DMS79 treated with DMSO at 0.1 percent for 48 hours (cell line): ENCODE data around the gene FBL.
"Not testable (repeated sequence)": the region's sequence is repeated elsewhere in the genome, so short reads cannot be mapped to it uniquely, and the experiment has no call there.

Experiments used
- DNase-seq: peaks from one replicate; lab custom pipeline; 2025; lab: John Stamatoyannopoulos, UW

FBL gene

GRCh38 chr19:39876486-39876885, 30.3 kb upstream of the FBL start:
- DNase-seq, result not testable (repeated sequence)

- not testable (repeated sequence) for DNase-seq
Measured at GRCh38 chr19:39875401-39875864, 29.3 kb upstream of the FBL start.

GRCh38 chr19:39874404-39874803, 28.2 kb upstream of the FBL start:
- no peak for DNase-seq

- no peak for DNase-seq
Measured at GRCh38 chr19:39873385-39873784, 27.2 kb upstream of the FBL start.

GRCh38 chr19:39871886-39872866, 26.0 kb upstream of the FBL start:
- no peak for DNase-seq

GRCh38 chr19:39871362-39871761, 25.2 kb upstream of the FBL start:
- DNase-seq, result no peak

GRCh38 chr19:39870171-39870971, 24.2 kb upstream of the FBL start:
- peak; percentile 10 for DNase-seq

- no peak for DNase-seq
Measured at GRCh38 chr19:39867952-39868351, 21.8 kb upstream of the FBL start.

GRCh38 chr19:39867133-39867532, 21.0 kb upstream of the FBL start:
- DNase-seq, result no peak

GRCh38 chr19:39865953-39866352, 19.8 kb upstream of the FBL start:
- no peak for DNase-seq

GRCh38 chr19:39865186-39865585, 19.0 kb upstream of the FBL start:
- DNase-seq, result no peak

GRCh38 chr19:39864118-39864517, 17.9 kb upstream of the FBL start:
- no peak for DNase-seq

- DNase-seq, result no peak
Measured at GRCh38 chr19:39858541-39858940, 12.4 kb upstream of the FBL start.

- DNase-seq, result no peak
Measured at GRCh38 chr19:39852882-39853281, 6.7 kb upstream of the FBL start.

GRCh38 chr19:39850892-39851291, 4.7 kb upstream of the FBL start:
- DNase-seq, result no peak

- no peak for DNase-seq
Measured at GRCh38 chr19:39848392-39848791, 2.2 kb upstream of the FBL start.

- no peak for DNase-seq
Measured at GRCh38 chr19:39847525-39847924, 1.3 kb upstream of the FBL start.

- DNase-seq, result peak; percentile 66
Measured at GRCh38 chr19:39846678-39847486, 703 bp upstream of the FBL start.

- no peak for DNase-seq
Measured at GRCh38 chr19:39845584-39845932, 621 bp downstream of the FBL start.

GRCh38 chr19:39845172-39845571, 1.0 kb downstream of the FBL start:
- no peak for DNase-seq

GRCh38 chr19:39843919-39844793, 2.0 kb downstream of the FBL start:
- DNase-seq, result peak; percentile 34
